ENCODE data around the gene PTPRG.

DNA sequence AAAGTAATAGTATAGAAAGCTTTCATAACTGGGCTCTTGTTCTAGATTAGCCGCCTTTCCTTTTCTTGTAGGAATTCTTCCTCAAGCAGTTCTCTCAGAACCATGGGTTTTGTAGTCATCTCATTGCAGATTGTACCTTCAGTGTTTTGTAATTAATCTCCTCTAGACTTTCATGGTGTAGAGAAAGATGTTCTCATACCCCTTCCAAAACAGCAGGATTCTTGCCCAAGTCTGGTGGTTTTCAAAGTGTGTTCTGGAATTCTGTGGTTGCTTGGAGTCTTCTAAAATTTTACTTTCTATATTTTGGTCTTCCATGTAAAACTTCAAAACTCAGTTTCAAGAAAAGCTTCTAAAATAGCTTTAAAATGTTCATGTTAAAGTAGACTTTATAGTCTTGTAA, 293.8 kb downstream of the PTPRG start:
- TF ChIP-seq, protein P1, sequence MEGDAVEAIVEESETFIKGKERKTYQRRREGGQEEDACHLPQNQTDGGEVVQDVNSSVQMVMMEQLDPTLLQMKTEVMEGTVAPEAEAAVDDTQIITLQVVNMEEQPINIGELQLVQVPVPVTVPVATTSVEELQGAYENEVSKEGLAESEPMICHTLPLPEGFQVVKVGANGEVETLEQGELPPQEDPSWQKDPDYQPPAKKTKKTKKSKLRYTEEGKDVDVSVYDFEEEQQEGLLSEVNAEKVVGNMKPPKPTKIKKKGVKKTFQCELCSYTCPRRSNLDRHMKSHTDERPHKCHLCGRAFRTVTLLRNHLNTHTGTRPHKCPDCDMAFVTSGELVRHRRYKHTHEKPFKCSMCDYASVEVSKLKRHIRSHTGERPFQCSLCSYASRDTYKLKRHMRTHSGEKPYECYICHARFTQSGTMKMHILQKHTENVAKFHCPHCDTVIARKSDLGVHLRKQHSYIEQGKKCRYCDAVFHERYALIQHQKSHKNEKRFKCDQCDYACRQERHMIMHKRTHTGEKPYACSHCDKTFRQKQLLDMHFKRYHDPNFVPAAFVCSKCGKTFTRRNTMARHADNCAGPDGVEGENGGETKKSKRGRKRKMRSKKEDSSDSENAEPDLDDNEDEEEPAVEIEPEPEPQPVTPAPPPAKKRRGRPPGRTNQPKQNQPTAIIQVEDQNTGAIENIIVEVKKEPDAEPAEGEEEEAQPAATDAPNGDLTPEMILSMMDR (conservative IDR thresholded peaks at IDR 0.05 in 1 of 2, IDR thresholded peaks at IDR 0.05 in 1 of 2; ENCODE audit: low read depth in 1 of 2, low read length in 2 of 2) = no peak
- no peak for TF ChIP-seq EZH2 (IDR thresholded peaks at IDR 0.05; ENCODE audit: low read length, missing control alignments)
